Glutamatergic neuron (in vitro differentiated cells): ENCODE data around the gene YAP1. TPM values are rescaled to one million over a fixed set of nuclear protein-coding genes. Genes with fewer than 3 reads are reported as not detected.
A peak's percentile ranks its signal among the peaks of the same experiment; 100 is the strongest.

ENCODE experiments used
- DNase-seq: peaks from one replicate; pipeline ENCODE4 v3.0.0; 2022
- H3K27ac Mint-ChIP-seq: one replicate; pipeline ENCODE4 v1.8.0; 2020; ENCODE audit warnings: mild to moderate bottlenecking, mixed read lengths, inconsistent platforms; ENCODE audit not compliant: unreplicated experiment
- H3K27me3 Mint-ChIP-seq: one replicate; pipeline ENCODE4 v1.8.0; 2020; ENCODE audit warnings: mild to moderate bottlenecking, moderate library complexity, mixed read lengths, inconsistent platforms; ENCODE audit not compliant: unreplicated experiment
- H3K36me3 Mint-ChIP-seq: one replicate; pipeline ENCODE4 v1.8.0; 2020; ENCODE audit warnings: mild to moderate bottlenecking, mixed read lengths, inconsistent platforms; ENCODE audit not compliant: unreplicated experiment
- H3K4me1 Mint-ChIP-seq: one replicate; pipeline ENCODE4 v1.8.0; 2020; ENCODE audit warnings: mild to moderate bottlenecking, low read depth, mixed read lengths, inconsistent platforms; ENCODE audit not compliant: unreplicated experiment
- H3K4me3 Mint-ChIP-seq: one replicate; pipeline ENCODE4 v1.8.0; 2020; ENCODE audit warnings: mild to moderate bottlenecking, mixed read lengths, inconsistent platforms; ENCODE audit not compliant: unreplicated experiment
- H3K9me3 Mint-ChIP-seq: one replicate; pipeline ENCODE4 v1.8.0; 2020; ENCODE audit warnings: mild to moderate bottlenecking, moderate library complexity, mixed read lengths, inconsistent platforms; ENCODE audit not compliant: unreplicated experiment
- CTCF ChIP-seq: fragments of 200-600 bp; sonication (generic); IDR thresholded peaks from one replicate; pipeline ENCODE4 v1.5.0; 2021; ENCODE audit not compliant: partially characterized antibody, unreplicated experiment
- long read RNA-seq: library from polyadenylated mRNA; unstranded; transcript quantifications from one replicate; pipeline ENCODE4 v2.0.0, GENCODE V29; 2020; ENCODE audit not compliant: unreplicated experiment
- total RNA-seq: library from RNA; stranded (reverse); fragmentation: NEBNext Ultra II Directional; extraction: Animal tissue kit (Norgen Biotek cat#: 25700); gene quantifications from one replicate; pipeline ENCODE4 v1.2.1, GENCODE V29; 2021; ENCODE audit not compliant: unreplicated experiment

Gene YAP1
- total RNA-seq = 1.3 TPM
- long read RNA-seq = 0 reads

GRCh38 chr11:102109896-102110760 lies at the start of gene YAP1:
YAP1 (plus strand) TSS chr11:102110447; CDS start chr11:102110849, 402 bp downstream.
- Mint-ChIP-seq H3K27me3 (peaks cover 7% of the 10 kb centered on the region), H3K4me1 (no peaks in the 10 kb centered on the region), H3K4me3 (peak within 1 kb of the TSS; percentile 93), H3K36me3 (no peaks in the 10 kb centered on the region), H3K27ac (no peak within 1 kb of the TSS), H3K9me3 (peaks cover 2% of the 10 kb centered on the region)
- DNase-seq = peak; percentile 64
- TF ChIP-seq CTCF = no peak

- no peaks in the 10 kb centered on the region for H3K27me3 Mint-ChIP-seq
- DNase-seq = no peak
- no peaks in the 10 kb centered on the region for H3K4me1 Mint-ChIP-seq
- no peak for TF ChIP-seq CTCF
- no peak overlapping the region for H3K27ac Mint-ChIP-seq
- no peak overlapping the region for H3K4me3 Mint-ChIP-seq
- H3K9me3 Mint-ChIP-seq = no peaks in the 10 kb centered on the region
- no peaks in the 10 kb centered on the region for H3K36me3 Mint-ChIP-seq
Observed at GRCh38 chr11:102061276-102061675, 49.0 kb upstream of the YAP1 start.

- H3K27me3 Mint-ChIP-seq = no peaks in the 10 kb centered on the region
- no peak overlapping the region for H3K27ac Mint-ChIP-seq
Observed at GRCh38 chr11:102062106-102062505, 48.1 kb upstream of the YAP1 start.

GRCh38 chr11:102064316-102064715 lies 45.9 kb upstream of the YAP1 start:
- H3K4me3 Mint-ChIP-seq = no peak overlapping the region
- H3K27me3 Mint-ChIP-seq = no peaks in the 10 kb centered on the region
- no peaks in the 10 kb centered on the region for H3K4me1 Mint-ChIP-seq
- TF ChIP-seq CTCF = no peak
- no peak overlapping the region for H3K27ac Mint-ChIP-seq
- H3K9me3 Mint-ChIP-seq = no peaks in the 10 kb centered on the region
- H3K36me3 Mint-ChIP-seq = no peaks in the 10 kb centered on the region
- DNase-seq = no peak

More at GRCh38 chr11:102062106-102062505, 48.1 kb upstream of the YAP1 start:
- no peak for TF ChIP-seq CTCF
- Mint-ChIP-seq H3K4me1 (no peaks in the 10 kb centered on the region), H3K36me3 (no peaks in the 10 kb centered on the region), H3K4me3 (no peak overlapping the region), H3K9me3 (no peaks in the 10 kb centered on the region)
- no peak for DNase-seq

GRCh38 chr11:102070766-102071165 lies 39.5 kb upstream of the YAP1 start:
- H3K9me3 Mint-ChIP-seq = peaks cover 8% of the 10 kb centered on the region
- H3K27ac Mint-ChIP-seq = no peak overlapping the region
- H3K27me3 Mint-ChIP-seq = peaks cover 3% of the 10 kb centered on the region
- no peaks in the 10 kb centered on the region for H3K4me1 Mint-ChIP-seq
- DNase-seq = no peak
- no peak overlapping the region for H3K4me3 Mint-ChIP-seq
- TF ChIP-seq CTCF = no peak
- peaks cover 13% of the 10 kb centered on the region for H3K36me3 Mint-ChIP-seq
